Measurements from ENCODE around the gene EFCAB7. TPM values are rescaled to one million over a fixed set of nuclear protein-coding genes. Genes with fewer than 3 reads are reported as not detected.

EFCAB7 gene
- total and polyA plus RNA-seq, 2 of the 4 experiments (the other 2 are of a cell fraction) = 2.3 TPM

GRCh38 chr1:63595435-63595834 lies 72.1 kb downstream of the EFCAB7 start:
- Histone ChIP-seq H2AK9ac (replicated peaks; ENCODE audit: low read depth, low read length, poor library complexity) (no peak overlapping the region), H3K56ac (ENCODE audit: extremely low read depth, insufficient read depth, low read length) (no peak overlapping the region), H3K4me1 (ENCODE audit: control insufficient read depth, insufficient read depth, low read length) (peaks cover 3% of the 10 kb centered on the region; the same call in 1 of the 2 replicates), H3K23ac (ENCODE audit: low read depth, low read length) (no peak overlapping the region), H4K91ac (ENCODE audit: insufficient read depth, low read depth, low read length) (no peak overlapping the region), H2BK20ac (ENCODE audit: low read depth, low read length) (no peak overlapping the region), H2BK15ac (ENCODE audit: low read depth, low read length) (no peak overlapping the region), H3K4ac (ENCODE audit: low read depth, low read length) (no peak overlapping the region), H2AK5ac (ENCODE audit: low read depth, low read length) (no peak overlapping the region), H3K18ac (ENCODE audit: low read depth, low read length) (no peak overlapping the region), H3K14ac (replicated peaks; ENCODE audit: low read depth, low read length) (no peak overlapping the region), H3K9me1 (ENCODE audit: insufficient read depth, low read length) (peaks cover 4% of the 10 kb centered on the region), H3K36me3 (ENCODE audit: control insufficient read depth, insufficient read depth, low read length) (no peaks in the 10 kb centered on the region; the same call in 1 of the 2 replicates), H3K79me1 (ENCODE audit: low read depth in 1 of 2, low read length in 2 of 2) (peaks cover 25 to 30% of the 10 kb centered on the region in 2 experiments), H3K9ac (ENCODE audit: low read depth, low read length) (no peak overlapping the region), H2BK120ac (ENCODE audit: low read depth, low read length) (no peak overlapping the region), H2AFZ (replicated peaks; ENCODE audit: low read length, poor library complexity) (no peak overlapping the region), H2BK5ac (ENCODE audit: low read depth, low read length, poor library complexity, severe bottlenecking) (no peak overlapping the region), H4K5ac (ENCODE audit: low read depth, low read length) (no peak overlapping the region), H3K27me3 (ENCODE audit: control insufficient read depth, insufficient read depth, low read length) (no peaks in the 10 kb centered on the region), H4K20me1 (ENCODE audit: insufficient read depth, low read length) (peaks cover 5% of the 10 kb centered on the region; the same call in 1 of the 2 replicates), H3K4me2 (ENCODE audit: low read depth, low read length) (no peak overlapping the region), H3K9me3 (ENCODE audit: control insufficient read depth, insufficient read depth, low read length) (no peaks in the 10 kb centered on the region), H3K4me3 (ENCODE audit: insufficient read depth, low read depth, low read length) (no peak overlapping the region), H3K27ac (ENCODE audit: insufficient read depth, low read length) (no peak overlapping the region), H4K8ac (ENCODE audit: low read depth in 2 of 2, low read length in 2 of 2) (no peak overlapping the region)
- ChIA-PET POLR2A (ENCODE audit: unreplicated experiment) (no interaction called here), CTCF (interaction anchor here (0.9 kb wide), 1 partner anchor 38 kb away, joined by 3 read pairs; no protein-coding TSS in a partner anchor)
- TF ChIP-seq CHD1 (IDR thresholded peaks at IDR 0.05; ENCODE audit: low read depth, low read length) (no peak), RCOR1 (IDR thresholded peaks at IDR 0.05; ENCODE audit: insufficient replicate concordance, low read length) (no peak), SMC3 (IDR thresholded peaks at IDR 0.05; ENCODE audit: low read depth, low read length) (no peak), NFE2L2 (IDR thresholded peaks at IDR 0.05; ENCODE audit: low read depth, low read length) (no peak), MXI1 (IDR thresholded peaks at IDR 0.05; ENCODE audit: borderline replicate concordance, low read depth, low read length) (no peak), RFX5 (IDR thresholded peaks at IDR 0.05; ENCODE audit: low read depth, low read length) (no peak), MAZ (IDR thresholded peaks at IDR 0.05; ENCODE audit: borderline replicate concordance, low read depth, low read length) (no peak), CTCF (conservative IDR thresholded peaks at IDR 0.05; ENCODE audit: low read depth, low read length) (no peak), FOS (IDR thresholded peaks at IDR 0.05; ENCODE audit: low read depth, low read length) (no peak), POLR2A (IDR thresholded peaks at IDR 0.05; ENCODE audit: low read depth, low read length) (no peak), BHLHE40 (IDR thresholded peaks at IDR 0.05; ENCODE audit: low read depth, low read length) (no peak), MAFK (IDR thresholded peaks at IDR 0.05; ENCODE audit: low read depth, low read length) (no peak)
- ATAC-seq (ENCODE audit: low read depth) (no peak), DNase-seq (no peak)
- in situ Hi-C loops (cut with MboI; ENCODE audit: low sequenced_read_pairs) = no loop called here
- dilution Hi-C loops (cut with HindIII; ENCODE audit: low sequenced_read_pairs, unreplicated experiment) = no loop called here
- intact Hi-C loops (cut with micrococcal nuclease) = no loop called here
- no CpG with 5 or more reads among the region's 1 CpG for WGBS, 2 experiments (ENCODE audit: extremely low coverage in 2 of 2, insufficient read length in 1 of 2)
- BruUV-seq (replicated peaks) = no TSS peak

Measured in IMR-90 (cell line).